Embryonic facial prominence (tissue), 1 donor: ENCODE results near the gene TNFSF18.
"Not testable (repeated sequence)": the region's sequence is repeated elsewhere in the genome, so short reads cannot be mapped to it uniquely, and the experiment has no call there.

Experiments
- DNase-seq: peaks from one replicate; pipeline ENCODE4 v3.0.0-alpha.2; 2016; ENCODE audit errors: extremely low spot score

The TNFSF18 gene, protein sequence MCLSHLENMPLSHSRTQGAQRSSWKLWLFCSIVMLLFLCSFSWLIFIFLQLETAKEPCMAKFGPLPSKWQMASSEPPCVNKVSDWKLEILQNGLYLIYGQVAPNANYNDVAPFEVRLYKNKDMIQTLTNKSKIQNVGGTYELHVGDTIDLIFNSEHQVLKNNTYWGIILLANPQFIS

DNA sequence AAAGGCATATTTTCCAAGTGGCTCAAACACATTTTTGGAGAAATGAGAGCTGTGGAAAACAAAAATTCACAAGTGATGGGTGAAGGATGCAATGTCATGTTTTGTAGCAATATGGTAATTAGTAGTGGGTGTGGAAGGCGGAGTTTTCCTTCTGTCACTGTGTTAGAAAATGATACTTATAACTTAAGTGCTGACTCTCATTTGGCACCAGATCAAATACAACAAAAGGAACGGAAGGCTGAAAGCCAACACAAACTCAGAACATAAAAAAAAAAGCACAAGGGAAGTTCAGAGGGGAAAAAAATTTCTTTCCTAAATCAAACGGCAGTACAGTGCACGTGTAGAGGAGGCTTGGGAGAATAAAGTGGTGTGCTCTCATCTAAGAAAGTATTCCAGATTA lies at the start of gene TNFSF18:
Gene TNFSF18 (minus strand): TSS at position 77 of the 400 bp plus-strand sequence. CDS start 45 bp downstream, at position 32.
- peak; percentile 17 for DNase-seq

DNA sequence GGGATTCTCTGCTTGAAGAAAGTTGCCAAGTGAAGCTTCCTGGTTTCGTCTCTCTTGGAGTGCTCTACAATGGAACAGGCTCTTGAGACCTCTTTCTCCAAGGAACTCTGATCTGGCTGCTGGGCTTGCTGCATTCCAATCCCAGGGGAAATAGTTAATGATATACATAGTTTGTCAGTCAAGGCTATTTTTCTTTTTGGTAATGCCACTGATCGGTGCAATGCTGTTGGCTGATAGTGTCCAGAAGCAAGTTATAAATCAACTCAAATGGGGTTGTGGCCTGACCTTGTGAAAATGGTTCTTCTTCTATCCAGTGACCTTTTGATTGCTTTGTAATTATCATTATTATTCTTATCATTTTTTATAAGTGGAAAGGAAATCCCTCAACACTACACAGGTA lies 48.4 kb upstream of the TNFSF18 start:
- DNase-seq = no peak

DNA sequence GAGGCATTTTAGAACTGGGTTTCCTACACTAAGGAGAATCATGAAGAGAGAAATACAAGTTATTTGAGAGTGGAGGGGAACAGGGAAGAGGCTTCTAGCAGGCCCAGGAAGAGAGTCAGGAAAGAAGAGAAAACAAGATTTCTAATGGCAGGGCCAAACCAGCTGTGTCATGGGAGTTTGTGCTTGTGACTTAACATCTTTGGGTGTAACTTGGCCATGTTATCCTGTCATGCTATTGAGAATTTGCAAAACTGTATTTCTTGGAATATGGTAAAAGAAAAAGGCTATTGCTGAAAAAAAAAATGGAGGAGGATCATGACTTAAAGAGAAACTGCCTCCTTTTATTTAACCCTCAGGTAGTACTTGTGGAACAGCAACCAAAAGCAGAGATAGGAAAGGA lies 47.4 kb upstream of the TNFSF18 start:
- DNase-seq = no peak

DNA sequence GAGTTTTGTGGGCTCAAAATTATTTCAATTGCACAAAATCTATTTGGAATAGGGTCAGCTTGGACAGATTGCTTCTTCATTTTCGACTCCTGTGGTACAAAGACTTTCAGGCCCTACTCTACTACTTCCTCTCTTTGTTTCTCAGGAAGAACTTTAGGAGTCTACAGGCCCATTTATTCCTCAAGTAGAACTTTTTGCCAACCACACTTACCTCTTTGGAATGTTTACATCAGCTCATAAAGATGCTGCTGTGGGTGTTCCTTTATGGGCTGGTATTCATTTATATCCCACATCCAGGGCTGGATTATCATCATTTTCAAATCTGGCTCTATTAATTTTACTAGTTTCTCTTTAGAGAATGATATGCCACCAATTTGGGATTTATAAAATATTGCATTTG lies 46.3 kb upstream of the TNFSF18 start:
- no peak for DNase-seq

DNA sequence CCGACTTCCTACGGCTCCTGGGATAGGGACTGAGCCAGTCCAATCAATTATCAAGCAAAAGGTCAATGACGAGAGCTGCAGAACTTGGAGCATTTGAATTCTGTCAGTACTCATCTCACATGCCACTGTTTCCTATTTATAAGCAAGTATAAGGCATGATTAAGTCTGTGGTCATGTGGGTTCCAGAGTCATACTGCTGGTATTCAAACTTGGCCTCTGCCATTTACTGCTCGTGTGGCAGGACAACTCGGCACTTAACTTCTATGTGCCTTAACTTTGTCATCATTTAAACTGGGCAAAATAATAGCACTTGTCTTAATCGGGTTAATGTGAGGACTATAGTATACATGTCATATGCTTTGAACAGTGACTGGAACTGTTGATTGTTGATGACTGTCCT lies 44.9 kb upstream of the TNFSF18 start:
- DNase-seq = no peak

DNA sequence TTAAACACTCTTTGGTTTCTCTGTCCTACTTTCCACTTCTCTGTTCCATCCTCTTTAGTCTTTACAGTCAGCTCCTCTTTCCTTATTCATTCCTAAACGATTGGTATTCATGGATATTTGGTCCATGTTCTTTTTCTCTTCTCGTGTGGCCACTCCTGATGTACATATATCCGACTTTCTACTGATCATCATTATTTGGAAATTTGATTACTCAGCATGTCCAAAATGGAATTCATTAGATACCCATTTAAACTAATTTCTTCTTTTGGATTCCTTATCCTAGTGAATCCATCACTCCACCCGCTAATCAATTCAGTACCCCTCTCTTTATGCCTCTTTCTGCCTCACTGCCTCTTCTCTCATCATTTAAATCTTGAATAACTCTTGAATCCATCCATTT lies 43.8 kb upstream of the TNFSF18 start:
- DNase-seq = no peak

DNA sequence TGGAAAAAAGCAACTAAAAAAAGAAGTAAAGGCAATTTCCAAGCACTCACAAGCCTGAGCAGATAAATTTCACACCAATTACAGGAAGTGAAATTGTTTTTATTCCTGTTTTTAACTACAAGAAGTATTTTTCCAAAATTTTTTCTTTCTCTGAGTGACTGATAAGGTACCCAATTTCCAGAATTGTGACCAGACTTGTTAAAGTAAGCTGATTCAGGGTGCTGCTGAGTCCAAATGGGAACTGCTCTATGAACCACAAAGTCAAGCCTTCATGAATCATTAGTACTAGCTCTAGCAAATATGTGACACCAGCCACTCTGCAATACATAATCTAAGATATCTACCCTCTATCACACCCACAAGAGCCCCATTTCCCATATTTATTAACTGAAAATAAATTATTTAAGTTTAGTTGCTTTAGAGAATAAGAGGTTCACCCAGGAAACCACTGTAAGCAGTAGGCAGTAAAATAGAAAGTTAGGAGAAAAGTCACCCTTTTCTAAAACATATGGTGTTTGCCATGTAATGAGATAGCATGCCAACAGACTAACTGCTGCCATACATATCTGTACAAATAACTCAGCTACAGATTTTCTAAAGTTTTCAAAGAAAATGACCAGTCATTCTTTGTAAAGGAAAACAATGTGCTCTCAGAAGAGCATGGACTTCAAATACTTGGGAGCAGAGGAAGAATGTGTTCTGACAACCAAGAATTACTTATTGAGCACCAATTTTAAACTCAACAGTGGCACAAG lies 43.1 kb upstream of the TNFSF18 start:
- no peak for DNase-seq

DNA sequence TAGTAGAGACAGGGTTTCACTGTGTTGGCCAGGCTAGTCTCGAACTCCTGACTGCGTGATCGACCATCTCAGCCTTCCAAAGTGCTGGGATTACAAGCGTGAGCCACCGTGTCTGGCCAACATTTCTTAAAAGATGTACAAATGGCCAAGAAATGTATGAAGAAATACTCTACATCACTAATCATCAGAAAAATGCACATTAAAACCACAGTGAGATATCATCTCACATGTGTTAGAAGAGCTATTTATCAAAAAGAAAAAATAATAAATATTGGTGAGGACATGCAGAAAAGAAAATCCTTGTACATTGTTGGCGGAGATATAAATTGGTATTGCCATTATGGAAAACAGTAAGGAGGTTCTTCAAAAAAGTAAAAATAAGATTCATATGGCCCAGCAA lies 33.6 kb upstream of the TNFSF18 start:
- DNase-seq = no peak

DNA sequence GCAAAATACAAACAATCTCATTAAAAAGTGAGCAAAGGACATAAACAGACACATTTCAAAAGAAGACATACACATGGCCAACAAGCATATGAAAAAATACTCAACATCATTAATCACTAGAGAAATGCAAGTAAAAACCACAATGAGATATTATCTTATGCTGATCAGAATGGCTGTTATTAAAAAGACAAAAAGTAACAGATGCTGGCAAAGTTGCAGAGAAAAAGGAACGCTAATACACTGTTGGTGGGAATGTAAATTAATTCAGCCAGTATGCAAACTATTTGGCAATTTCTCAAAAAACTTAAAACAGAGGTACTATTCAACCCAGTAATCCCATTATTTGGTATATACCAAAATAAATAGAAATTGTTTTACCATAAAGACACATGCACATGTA lies 32.2 kb upstream of the TNFSF18 start:
- no peak for DNase-seq

DNA sequence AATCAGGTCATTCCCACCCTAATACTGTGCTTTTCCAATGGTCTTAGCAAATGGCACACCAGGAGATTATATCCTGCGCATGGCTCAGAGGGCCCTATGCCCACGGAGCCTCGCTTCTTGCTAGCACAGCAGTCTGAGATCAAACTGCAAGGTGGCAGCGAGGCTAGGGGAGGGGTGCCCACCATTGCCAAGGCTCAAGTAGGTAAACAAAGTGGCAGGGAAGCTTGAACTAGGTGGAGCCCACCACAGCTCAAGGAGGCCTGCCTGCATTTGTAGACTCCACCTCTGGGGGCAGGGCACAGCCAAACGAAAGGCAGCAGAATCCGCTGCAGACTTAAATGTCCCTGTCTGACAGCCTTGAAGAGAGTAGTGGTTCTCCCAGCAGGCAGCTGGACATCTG lies 23.5 kb upstream of the TNFSF18 start:
- DNase-seq = not testable (repeated sequence)

DNA sequence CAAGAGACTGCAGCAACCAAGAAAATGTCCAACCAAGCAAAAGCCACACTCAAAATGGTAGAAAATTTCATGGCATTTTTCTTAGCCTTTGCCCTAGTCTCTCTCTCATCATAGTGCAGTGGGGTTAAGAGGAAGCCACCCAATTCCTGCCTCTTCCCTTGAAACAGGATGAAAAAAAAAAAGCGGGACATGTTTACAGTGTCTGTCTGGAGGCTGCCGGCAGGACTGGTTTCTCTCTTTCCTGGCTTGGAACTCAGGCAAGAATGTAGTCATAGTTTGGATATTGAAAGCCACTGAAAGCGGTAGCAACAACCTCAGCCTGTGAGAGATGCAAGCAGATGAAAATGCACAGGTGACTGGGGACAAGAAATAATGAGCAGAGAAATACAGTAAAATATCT lies 13.3 kb upstream of the TNFSF18 start:
- DNase-seq = no peak

DNA sequence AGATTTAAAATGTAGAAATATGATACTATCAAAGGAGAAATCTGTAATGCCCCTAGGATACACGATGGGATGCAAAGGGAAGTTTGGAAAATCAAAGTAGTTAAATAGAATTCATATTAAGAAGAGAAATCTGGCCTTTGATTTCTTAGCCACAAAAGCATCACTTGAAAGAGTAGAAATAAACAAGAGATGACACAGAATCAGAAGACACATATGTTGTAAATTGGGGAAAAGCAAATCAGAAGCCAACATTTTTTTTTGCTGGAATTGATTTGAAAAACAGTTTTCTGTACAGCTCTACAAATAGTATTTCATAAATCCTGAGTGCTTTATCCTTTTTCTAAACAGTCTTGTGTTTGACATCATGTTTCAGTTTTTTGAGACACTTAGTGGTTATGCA lies 12.4 kb upstream of the TNFSF18 start:
- no peak for DNase-seq

DNA sequence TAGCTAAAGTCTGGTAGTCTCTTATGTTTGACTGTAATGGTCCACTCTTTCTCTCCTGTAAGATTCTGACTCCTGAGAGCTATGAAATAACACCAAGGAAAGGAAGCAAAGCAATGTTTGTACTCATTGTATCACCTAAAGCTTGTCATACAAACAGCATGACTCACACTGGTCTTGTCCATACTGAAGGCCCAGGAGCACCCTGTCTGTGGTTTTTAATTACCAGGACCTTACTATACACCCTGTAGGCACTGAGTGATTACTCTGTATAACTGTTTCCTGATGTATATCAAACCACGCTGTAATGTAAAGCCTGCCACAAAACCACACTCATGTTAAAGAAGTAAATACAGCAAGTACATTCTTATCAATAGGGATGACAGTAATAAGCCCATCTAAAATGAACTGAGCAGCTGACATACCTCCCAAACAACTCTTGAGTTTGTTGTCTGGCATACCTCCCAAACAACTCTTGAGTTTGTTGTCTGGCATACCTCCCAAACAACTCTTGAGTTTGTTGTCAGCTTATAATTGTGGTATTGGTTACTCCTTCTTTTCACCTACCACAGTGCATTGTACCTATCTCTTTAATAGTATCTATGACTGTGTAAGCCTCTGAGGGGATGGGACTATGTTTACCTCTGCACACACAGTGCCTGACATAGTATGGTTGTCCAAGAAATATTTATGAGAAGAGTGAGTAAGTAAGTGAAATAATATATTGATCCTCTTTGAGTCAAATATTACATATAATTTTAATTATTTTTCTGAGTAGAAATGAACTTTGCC lies 11.6 kb upstream of the TNFSF18 start:
- no peak for DNase-seq

DNA sequence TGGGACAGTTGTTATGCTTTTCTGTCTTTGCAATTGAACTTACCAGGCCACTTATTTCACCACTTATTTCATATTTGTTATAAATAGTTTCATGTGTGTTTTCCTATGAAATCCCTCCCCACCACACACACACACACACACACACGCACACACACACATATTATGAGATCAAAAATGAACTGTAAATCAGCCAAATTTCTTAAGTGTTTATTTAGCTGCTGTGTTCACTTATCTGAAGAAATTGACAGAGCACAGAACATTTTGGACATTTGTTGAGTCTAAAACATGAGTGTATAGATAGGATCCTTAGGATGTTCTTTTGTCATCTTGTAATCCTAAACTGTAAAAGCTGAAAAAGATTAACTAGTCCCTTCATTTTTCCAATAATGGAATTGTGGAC lies 7.8 kb upstream of the TNFSF18 start:
- no peak for DNase-seq

DNA sequence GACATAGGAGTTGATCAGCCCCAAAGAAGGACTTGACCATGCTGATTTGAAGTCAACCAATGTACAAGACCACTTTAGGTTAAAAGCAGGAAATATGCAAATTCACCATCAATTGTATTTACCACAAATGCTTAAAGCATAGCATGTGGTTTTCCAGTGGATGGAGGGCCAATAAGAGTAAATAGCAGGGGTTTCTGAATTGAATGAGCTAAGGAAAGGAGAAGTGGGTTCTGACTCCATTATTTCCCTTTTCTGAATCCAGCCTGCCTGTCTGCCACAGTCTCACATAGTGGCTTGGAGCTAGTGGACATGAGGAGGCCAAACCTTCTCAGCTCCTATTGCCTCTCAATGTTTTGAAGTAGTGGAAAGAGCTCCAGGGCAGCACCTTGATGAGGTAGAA lies 7.2 kb upstream of the TNFSF18 start:
- no peak for DNase-seq

DNA sequence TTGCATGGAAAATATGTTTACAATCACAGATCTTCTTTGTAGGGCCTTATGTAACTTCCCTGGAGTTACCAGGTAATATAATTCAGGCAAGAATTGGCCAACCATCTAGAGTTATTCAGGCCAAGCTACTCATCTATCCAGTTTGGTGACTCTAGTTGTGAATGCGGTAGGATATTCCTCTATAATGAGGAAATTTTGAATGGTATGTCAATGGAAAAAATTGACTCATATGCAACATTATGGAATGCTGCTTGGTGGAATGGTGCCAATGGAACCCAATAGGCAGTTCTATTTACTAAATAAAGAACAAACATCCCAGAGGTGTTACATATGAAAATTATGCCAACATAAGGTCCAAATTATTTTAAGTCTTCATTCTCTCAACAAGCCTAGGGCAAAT lies 5.6 kb upstream of the TNFSF18 start:
- DNase-seq = no peak

DNA sequence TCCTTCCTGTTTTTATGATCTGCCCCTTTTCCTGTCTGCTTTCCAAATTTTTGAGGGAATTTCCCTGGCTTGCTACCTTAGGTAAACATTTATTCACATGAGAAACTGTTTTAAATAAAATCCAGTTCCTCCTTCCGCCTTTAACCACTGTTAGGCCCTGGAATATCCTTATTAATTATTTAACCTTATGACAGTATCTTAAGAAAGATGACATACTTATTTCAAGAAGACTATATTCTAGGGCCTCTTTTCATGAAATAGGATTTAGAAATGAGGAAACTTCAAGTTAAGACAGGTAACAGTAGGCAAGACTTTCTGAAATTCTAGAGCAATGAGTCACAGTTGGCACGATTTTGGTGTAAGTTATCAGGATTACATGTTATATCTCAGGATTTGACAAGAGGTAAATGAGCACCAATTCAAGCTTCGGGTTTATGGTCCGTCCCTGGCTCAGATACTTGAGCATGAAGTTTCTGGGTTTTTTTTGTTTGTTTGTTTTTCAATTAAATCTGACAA lies 2.0 kb upstream of the TNFSF18 start:
- DNase-seq = no peak

DNA sequence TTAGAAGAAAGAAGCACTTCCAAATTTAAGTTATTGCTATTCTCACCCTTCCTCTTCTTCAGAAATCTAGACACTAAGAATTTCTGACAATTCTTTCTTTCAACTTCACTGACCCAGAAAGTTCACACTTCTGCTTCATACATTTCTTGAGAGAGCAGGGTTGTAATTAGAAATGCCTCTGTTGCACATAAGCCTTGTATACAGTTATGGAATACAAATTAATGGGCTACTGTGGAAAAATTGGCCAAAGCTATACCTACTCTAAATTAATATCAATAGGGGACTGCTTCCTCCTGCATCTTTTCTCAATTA lies 1.5 kb downstream of the TNFSF18 start:
- DNase-seq = no peak

DNA sequence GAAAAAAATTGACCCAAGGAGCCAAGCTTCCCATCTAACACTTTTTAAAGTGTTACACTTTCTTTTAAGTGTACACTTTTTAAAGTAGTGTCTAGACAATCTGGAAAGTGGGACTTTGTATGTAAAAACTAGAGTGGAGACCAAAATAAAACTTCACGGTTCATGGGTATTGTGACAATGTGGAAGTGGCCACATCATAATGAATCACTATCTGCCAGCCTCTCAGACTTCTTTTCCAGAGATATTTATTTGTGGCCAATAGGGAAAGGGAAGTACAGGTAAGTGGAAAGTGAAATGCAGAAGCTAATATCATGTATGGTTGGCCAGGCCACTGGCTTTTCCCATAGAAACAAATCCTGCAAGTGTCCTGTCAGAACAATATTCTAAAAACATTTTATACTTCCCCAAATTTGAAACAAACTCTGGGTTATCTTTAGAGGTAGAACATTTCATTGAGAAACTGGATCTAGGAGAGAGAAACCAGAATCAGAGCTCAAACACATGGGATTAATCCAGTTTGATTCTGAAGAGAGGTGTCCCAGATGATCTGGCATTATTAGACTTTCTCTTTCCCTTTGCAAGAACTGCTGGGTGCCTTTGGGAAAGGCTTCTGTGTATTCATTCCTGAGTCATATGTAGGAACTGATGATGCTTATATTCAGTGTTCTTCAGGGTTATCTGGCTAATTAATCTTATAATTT lies 2.0 kb downstream of the TNFSF18 start:
- DNase-seq = no peak

DNA sequence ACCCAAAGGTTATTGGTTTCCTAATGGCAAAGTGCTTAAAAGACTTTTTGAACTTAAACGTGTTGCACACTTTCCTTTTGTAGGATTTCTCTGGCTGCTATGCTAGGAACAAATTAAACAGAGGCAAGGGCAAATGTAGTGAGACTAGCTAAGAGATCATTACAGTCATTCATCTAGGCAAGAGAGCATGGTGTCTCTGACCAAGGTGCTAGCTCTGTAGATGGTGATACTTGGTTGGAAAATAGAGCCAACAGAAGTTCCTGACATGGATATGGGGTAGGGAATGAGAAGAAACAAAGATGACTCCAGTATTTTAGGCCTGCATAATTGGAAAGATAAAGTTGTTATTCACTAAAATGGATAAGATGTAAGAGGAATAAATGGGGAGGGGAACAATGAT lies 6.1 kb downstream of the TNFSF18 start:
- no peak for DNase-seq

DNA sequence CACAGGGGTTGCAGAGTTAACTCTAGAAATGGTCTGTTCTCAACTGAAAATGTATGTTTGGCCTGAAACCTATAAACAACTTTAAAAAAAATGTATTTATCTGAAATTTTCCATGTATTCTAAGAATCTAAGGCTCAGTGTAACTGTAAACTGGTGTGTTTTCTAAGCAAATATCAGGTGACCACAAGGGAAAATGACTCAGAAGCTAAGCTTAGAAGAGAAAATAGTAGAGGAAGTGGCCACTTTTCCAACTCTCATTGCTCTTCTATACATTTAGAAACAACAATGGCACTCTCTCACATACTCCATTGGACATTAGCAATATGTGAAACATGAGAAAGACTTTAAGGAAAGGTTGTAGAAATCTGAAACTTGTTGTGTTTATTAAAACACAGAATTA lies 7.5 kb downstream of the TNFSF18 start:
- DNase-seq = no peak

DNA sequence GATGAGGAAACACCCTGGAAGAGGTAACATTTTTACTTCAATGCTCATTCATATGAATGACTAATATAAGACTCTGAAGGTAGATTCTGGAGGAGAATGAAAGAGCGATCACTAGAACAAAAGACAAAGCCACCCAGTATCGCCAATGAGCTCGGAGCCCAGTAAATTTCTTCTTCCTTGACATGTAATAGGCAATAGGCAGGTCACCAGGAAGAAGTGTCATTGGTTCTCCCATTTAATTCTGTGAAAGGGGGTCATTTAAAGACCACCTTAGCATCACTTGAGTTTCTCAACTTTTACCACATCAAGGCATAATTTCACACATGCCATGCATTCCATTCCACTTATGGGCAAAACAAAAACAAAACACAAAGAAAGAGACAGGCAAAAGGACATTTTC lies 7.9 kb downstream of the TNFSF18 start:
- DNase-seq = no peak
